HCT116 (cell line): ENCODE results near the gene SMIM23.

Experiments
- CBX3 ChIP-seq: IDR thresholded peaks from 2 replicates; pipeline ENCODE4 v1.6.1; 2012; ENCODE audit warnings: low read depth
- TF ChIP-seq, protein P1 (sequence below), 3 experiments: fragments of 200-600 bp in 1 of 3; sonication (generic) in 1 of 3; IDR thresholded peaks in 2 of 3; conservative IDR thresholded peaks in 1 of 3; 2 replicates each; pipeline ENCODE4 v1.5.1; 2012 to 2017; ENCODE audit warnings: low read depth in 2 of 3, low read length in 2 of 3, antibody characterized with exemption in 1 of 3, borderline replicate concordance in 1 of 3, control low read depth in 1 of 3, mild to moderate bottlenecking in 1 of 3, mixed read lengths in 1 of 3, mixed run types in 1 of 3, moderate library complexity in 1 of 3; ENCODE audit not compliant: insufficient read depth in 1 of 3

DNA sequence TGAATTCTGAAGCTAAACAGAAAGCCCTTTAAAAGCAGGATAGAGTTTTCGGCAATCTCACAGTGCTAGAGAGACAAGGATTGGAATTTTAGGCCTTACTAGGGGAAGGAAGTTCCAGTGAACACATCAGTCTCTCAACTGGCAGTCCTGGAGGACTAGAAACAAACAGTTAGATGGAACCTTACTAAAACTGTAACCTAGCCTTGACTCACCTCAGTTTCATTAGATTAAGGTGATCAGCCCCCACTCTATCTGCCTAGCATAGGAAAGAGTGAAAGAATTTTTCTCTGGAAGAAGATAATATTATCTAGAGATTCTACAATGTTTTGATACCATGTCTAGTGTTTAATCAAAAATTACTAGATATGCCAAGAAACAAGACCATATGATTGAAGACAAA is 25.8 kb upstream of the SMIM23 start:
- TF ChIP-seq CBX3 = no peak
- TF ChIP-seq, protein P1, sequence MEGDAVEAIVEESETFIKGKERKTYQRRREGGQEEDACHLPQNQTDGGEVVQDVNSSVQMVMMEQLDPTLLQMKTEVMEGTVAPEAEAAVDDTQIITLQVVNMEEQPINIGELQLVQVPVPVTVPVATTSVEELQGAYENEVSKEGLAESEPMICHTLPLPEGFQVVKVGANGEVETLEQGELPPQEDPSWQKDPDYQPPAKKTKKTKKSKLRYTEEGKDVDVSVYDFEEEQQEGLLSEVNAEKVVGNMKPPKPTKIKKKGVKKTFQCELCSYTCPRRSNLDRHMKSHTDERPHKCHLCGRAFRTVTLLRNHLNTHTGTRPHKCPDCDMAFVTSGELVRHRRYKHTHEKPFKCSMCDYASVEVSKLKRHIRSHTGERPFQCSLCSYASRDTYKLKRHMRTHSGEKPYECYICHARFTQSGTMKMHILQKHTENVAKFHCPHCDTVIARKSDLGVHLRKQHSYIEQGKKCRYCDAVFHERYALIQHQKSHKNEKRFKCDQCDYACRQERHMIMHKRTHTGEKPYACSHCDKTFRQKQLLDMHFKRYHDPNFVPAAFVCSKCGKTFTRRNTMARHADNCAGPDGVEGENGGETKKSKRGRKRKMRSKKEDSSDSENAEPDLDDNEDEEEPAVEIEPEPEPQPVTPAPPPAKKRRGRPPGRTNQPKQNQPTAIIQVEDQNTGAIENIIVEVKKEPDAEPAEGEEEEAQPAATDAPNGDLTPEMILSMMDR (IDR thresholded peaks at IDR 0.05 in 2 of 3, conservative IDR thresholded peaks at IDR 0.05 in 1 of 3; ENCODE audit: borderline replicate concordance in 1 of 3, insufficient read depth in 1 of 3, low read depth in 2 of 3, low read length in 2 of 3) = no peak
